GM06990 (cell line): ENCODE measurements around the gene RNASET2.

Experiments used
- DNase-seq: peaks from one replicate; pipeline ENCODE4 v3.0.0-alpha.2; 2011; ENCODE audit not compliant: insufficient read length; ENCODE audit errors: extremely low read depth
- H3K27me3 ChIP-seq: replicated peaks from 2 replicates; pipeline ENCODE4 v1.6.0; 2011; ENCODE audit warnings: low read length; ENCODE audit not compliant: control insufficient read depth, insufficient read depth
- H3K36me3 ChIP-seq: 2 replicates; pipeline ENCODE4 v1.5.1; 2011; ENCODE audit warnings: low read length; ENCODE audit not compliant: control insufficient read depth, insufficient read depth
- H3K4me3 ChIP-seq: replicated peaks from 2 replicates; pipeline ENCODE4 v1.5.1; 2011; ENCODE audit warnings: low read depth, mild to moderate bottlenecking, control low read depth, low read length
- CTCF ChIP-seq: IDR thresholded peaks from 2 replicates; pipeline ENCODE4 v1.5.1; 2011; ENCODE audit warnings: low read length, control low read depth, mild to moderate bottlenecking, inconsistent platforms; ENCODE audit not compliant: insufficient read depth, poor library complexity, severe bottlenecking

Gene RNASET2

GRCh38 chr6:166904101-166904746, 52.1 kb downstream of the RNASET2 start:
- Histone ChIP-seq H3K27me3 (no peaks in the 10 kb centered on the region), H3K4me3 (no peak overlapping the region), H3K36me3 (no peaks in the 10 kb centered on the region)
- no peak for TF ChIP-seq CTCF
- no peak for DNase-seq

- H3K36me3 ChIP-seq: no peaks in the 10 kb centered on the region
- H3K4me3 ChIP-seq: no peak overlapping the region
- no peaks in the 10 kb centered on the region for H3K27me3 ChIP-seq
- no peak for TF ChIP-seq CTCF
- no peak for DNase-seq
Measured at GRCh38 chr6:166903500-166903899, 52.9 kb downstream of the RNASET2 start.

GRCh38 chr6:166903027-166903426, 53.3 kb downstream of the RNASET2 start:
- no peak for DNase-seq
- Histone ChIP-seq H3K4me3 (no peak overlapping the region), H3K27me3 (no peaks in the 10 kb centered on the region), H3K36me3 (no peaks in the 10 kb centered on the region)
- no peak for TF ChIP-seq CTCF

GRCh38 chr6:166902211-166902755, 54.1 kb downstream of the RNASET2 start:
- no peaks in the 10 kb centered on the region for H3K27me3 ChIP-seq
- DNase-seq: no peak
- TF ChIP-seq CTCF: no peak
- H3K36me3 ChIP-seq: no peaks in the 10 kb centered on the region
- H3K4me3 ChIP-seq: no peak overlapping the region

- H3K27me3 ChIP-seq: no peaks in the 10 kb centered on the region
Measured at GRCh38 chr6:166901626-166902025, 54.7 kb downstream of the RNASET2 start.

More at GRCh38 chr6:166901626-166902025, 54.7 kb downstream of the RNASET2 start:
- H3K4me3 ChIP-seq: no peak overlapping the region
- no peak for DNase-seq
- no peak for TF ChIP-seq CTCF
- no peaks in the 10 kb centered on the region for H3K36me3 ChIP-seq
